Measurements from ENCODE around the gene CCSER1.
"Not testable (repeated sequence)": the region's sequence is repeated elsewhere in the genome, so short reads cannot be mapped to it uniquely, and the experiment has no call there.

The CCSER1 gene

GRCh38 chr4:91366554-91366953, 1239.4 kb downstream of the CCSER1 start:
- no peak for DNase-seq
- no peaks in the 10 kb centered on the region for H3K27me3 Mint-ChIP-seq (ENCODE audit: low read depth, poor library complexity)
- H3K4me1 Mint-ChIP-seq, result no peaks in the 10 kb centered on the region
- no peaks in the 10 kb centered on the region for H3K9me3 Mint-ChIP-seq
- TF ChIP-seq CTCF (IDR thresholded peaks at IDR 0.05), result no peak
- H3K4me3 Mint-ChIP-seq, result no peak overlapping the region
- H3K36me3 Mint-ChIP-seq (ENCODE audit: low read depth), result no peaks in the 10 kb centered on the region
- no peak overlapping the region for H3K27ac Mint-ChIP-seq

GRCh38 chr4:91369116-91369515, 1241.9 kb downstream of the CCSER1 start:
- H3K27ac Mint-ChIP-seq, result no peak overlapping the region
- TF ChIP-seq CTCF (IDR thresholded peaks at IDR 0.05), result no peak
- DNase-seq, result no peak
- no peaks in the 10 kb centered on the region for H3K36me3 Mint-ChIP-seq (ENCODE audit: low read depth)
- no peak overlapping the region for H3K4me3 Mint-ChIP-seq
- no peaks in the 10 kb centered on the region for H3K9me3 Mint-ChIP-seq
- H3K4me1 Mint-ChIP-seq, result no peaks in the 10 kb centered on the region
- no peaks in the 10 kb centered on the region for H3K27me3 Mint-ChIP-seq (ENCODE audit: low read depth, poor library complexity)

- H3K4me1 Mint-ChIP-seq, result no peaks in the 10 kb centered on the region
- H3K4me3 Mint-ChIP-seq, result no peak overlapping the region
- no peak for TF ChIP-seq CTCF (IDR thresholded peaks at IDR 0.05)
- DNase-seq, result no peak
- H3K27me3 Mint-ChIP-seq (ENCODE audit: low read depth, poor library complexity), result no peaks in the 10 kb centered on the region
- no peak overlapping the region for H3K27ac Mint-ChIP-seq
- no peaks in the 10 kb centered on the region for H3K36me3 Mint-ChIP-seq (ENCODE audit: low read depth)
- peaks cover 18% of the 10 kb centered on the region for H3K9me3 Mint-ChIP-seq
Observed at GRCh38 chr4:91373546-91373945, 1246.4 kb downstream of the CCSER1 start.

- not testable (repeated sequence) for H3K4me3 Mint-ChIP-seq; H3K4me1 Mint-ChIP-seq; H3K27ac Mint-ChIP-seq; H3K36me3 Mint-ChIP-seq (ENCODE audit: low read depth); H3K27me3 Mint-ChIP-seq (ENCODE audit: low read depth, poor library complexity); DNase-seq
- peaks cover 28% of the 10 kb centered on the region for H3K9me3 Mint-ChIP-seq
Observed at GRCh38 chr4:91405431-91405830, 1278.2 kb downstream of the CCSER1 start.

GRCh38 chr4:91422011-91422410, 1294.8 kb downstream of the CCSER1 start:
- H3K27me3 Mint-ChIP-seq (ENCODE audit: low read depth, poor library complexity), result no peaks in the 10 kb centered on the region
- H3K9me3 Mint-ChIP-seq, result peaks cover 17% of the 10 kb centered on the region
- H3K27ac Mint-ChIP-seq, result no peak overlapping the region
- H3K36me3 Mint-ChIP-seq (ENCODE audit: low read depth), result no peaks in the 10 kb centered on the region
- no peak for DNase-seq
- TF ChIP-seq CTCF (IDR thresholded peaks at IDR 0.05), result no peak
- no peak overlapping the region for H3K4me3 Mint-ChIP-seq
- H3K4me1 Mint-ChIP-seq, result no peaks in the 10 kb centered on the region

GRCh38 chr4:91426725-91427124, 1299.5 kb downstream of the CCSER1 start:
- H3K4me1 Mint-ChIP-seq, result no peaks in the 10 kb centered on the region
- no peak for DNase-seq
- H3K27me3 Mint-ChIP-seq (ENCODE audit: low read depth, poor library complexity), result no peaks in the 10 kb centered on the region
- no peaks in the 10 kb centered on the region for H3K36me3 Mint-ChIP-seq (ENCODE audit: low read depth)
- TF ChIP-seq CTCF (IDR thresholded peaks at IDR 0.05), result no peak
- no peaks in the 10 kb centered on the region for H3K9me3 Mint-ChIP-seq
- H3K27ac Mint-ChIP-seq, result no peak overlapping the region
- H3K4me3 Mint-ChIP-seq, result no peak overlapping the region

Data from nephron progenitor cell (in vitro differentiated cells).